Right lobe of liver (tissue), 6 donors: ENCODE measurements around the gene TRIP10. TPM values are rescaled to one million over a fixed set of nuclear protein-coding genes. Genes with fewer than 3 reads are reported as not detected.

ENCODE experiments used
- ATAC-seq, 4 donors: fragments of 200-7000 bp; cut with Tn5 transposase; one replicate each; pipeline ENCODE4 v1.9.1; 2020; ENCODE audit warnings: mild to moderate bottlenecking in 4 of 4, moderate library complexity in 4 of 4
- DNase-seq, 3 donors: peaks; one replicate each; pipeline ENCODE4 v3.0.0-alpha.2; 2020
- H3K27ac ChIP-seq, 3 donors: fragments of 200-600 bp; one replicate each; pipeline ENCODE4 v1.8.0; 2022
- H3K27me3 ChIP-seq, 2 donors: fragments of 200-600 bp; one replicate each; pipeline ENCODE4 v1.8.0; 2022
- H3K36me3 ChIP-seq, 4 donors: fragments of 200-600 bp; sonication (generic) in 1 of 4; one replicate each; pipeline versions ENCODE4 v1.5.1 to v1.8.0; 2017 to 2022; ENCODE audit warnings: control low read depth in 1 of 4
- H3K4me1 ChIP-seq, 4 donors: fragments of 200-600 bp; sonication (generic) in 1 of 4; one replicate each; pipeline versions ENCODE4 v1.5.1 to v1.8.0; 2017 to 2022; ENCODE audit warnings: control low read depth in 1 of 4
- H3K4me3 ChIP-seq, 3 donors: fragments of 200-600 bp; one replicate each; pipeline ENCODE4 v1.8.0; 2022
- H3K9me3 ChIP-seq, 4 donors: fragments of 200-600 bp; sonication (generic) in 1 of 4; one replicate each; pipeline versions ENCODE4 v1.5.1 to v1.8.0; 2017 to 2022; ENCODE audit warnings: control low read depth in 1 of 4
- CTCF ChIP-seq, 4 donors: fragments of 200-600 bp in 3 of 4; fragments of 450-650 bp in 1 of 4; IDR thresholded peaks; one replicate each; pipeline versions ENCODE4 v1.5.1 to v1.8.0; 2016 to 2022; ENCODE audit warnings: antibody characterized with exemption in 4 of 4, mild to moderate bottlenecking in 2 of 4
- POLR2A ChIP-seq: fragments of 450-650 bp; IDR thresholded peaks from one replicate; pipeline ENCODE4 v1.6.1; 2017; ENCODE audit warnings: antibody characterized with exemption, mild to moderate bottlenecking
- WGBS: methylation state at CpG from one replicate; pipeline ENCODE4 v1.1.6; 2018; ENCODE audit warnings: low coverage, low lambda C conversion rate; ENCODE audit not compliant: insufficient coverage; ENCODE audit errors: missing lambda C conversion rate; 5-methylcytosine and 5-hydroxymethylcytosine counted together
- intact Hi-C, 2 donors: fragments of 100-400 bp; cut with DNase I; formaldehyde crosslinking; loops; one replicate each; pipeline versions ENCODE4 v1.11.2 to v1.14.1; 2022
- total RNA-seq, 6 experiments: library from RNA; depleted of rRNA in 2 of 6; stranded (reverse); fragments of >200 nt in 2 of 6; fragmentation: NEBNext Ultra II Directional in 3 of 6; extraction: Animal tissue kit (Norgen Biotek cat#: 25700) in 3 of 6; gene quantifications; one replicate each; pipeline versions ENCODE4 v1.1.0 to v1.2.4, GENCODE V29; 2016 to 2023
- donor health status: DM: no; HTN: yes; CAD: no.
- donor health status: DM: no; HTN: no; CAD: no.
- donor health status: DM: no; HTN: no; CAD: no.
- donor health status: DM: no; HTN: yes; CAD: no.
- donor health status: DM: no; HTN: yes; CAD: no.

Gene TRIP10
- total RNA-seq, 6 experiments from 2014 or later: 7.5 to 14.9 (median 9.3) TPM

- 10% methylated on average over 6 of the region's 34 CpGs for WGBS
- no peak for TF ChIP-seq POLR2A
- no peak for TF ChIP-seq CTCF (IDR thresholded peaks at IDR 0.05)
- ATAC-seq (no peak), DNase-seq (peak in 2 of 3 donors; percentile 66 to 75)
- intact Hi-C loops: loop anchor here (10.0 kb wide), 2 partner anchors 115 to 125 kb away; no protein-coding TSS in a partner anchor
- peaks cover 0 to 9% (median 0%) of the 10 kb centered on the region in 4 donors for H3K36me3 ChIP-seq
- H3K9me3 ChIP-seq: no peaks in the 10 kb centered on the region
- peaks cover 4 to 34% (median 20%) of the 10 kb centered on the region in 4 donors for H3K4me1 ChIP-seq
- peak overlapping the region; percentile 72 to 78 (median 72) for H3K4me3 ChIP-seq
- H3K27ac ChIP-seq: peak overlapping the region; percentile 65 to 71 (median 67)
- no peaks in the 10 kb centered on the region for H3K27me3 ChIP-seq
Measured at GRCh38 chr19:6739883-6740588, 556 bp downstream of the TRIP10 start.

GRCh38 chr19:6740589-6741343 lies 1.3 kb downstream of the TRIP10 start:
- ATAC-seq (no peak), DNase-seq (peak in 1 of 3 donors; percentile 66)
- WGBS: 60% methylated on average over 2 of the region's 46 CpGs
- Histone ChIP-seq H3K36me3 (peaks cover 0 to 5% (median 0%) of the 10 kb centered on the region in 4 donors), H3K9me3 (no peaks in the 10 kb centered on the region), H3K4me1 (peaks cover 4 to 36% (median 16%) of the 10 kb centered on the region in 4 donors), H3K4me3 (peak overlapping the region; percentile 72 to 78 (median 72)), H3K27ac (peak overlapping the region in 2 of 3 donors; percentile 65 to 71), H3K27me3 (no peaks in the 10 kb centered on the region)
- intact Hi-C loops: loop anchor here in 1 of 2 donors (10.0 kb wide), 1 partner anchor 114 kb away; no protein-coding TSS in a partner anchor
- TF ChIP-seq CTCF (IDR thresholded peaks at IDR 0.05) (no peak), POLR2A (no peak)

GRCh38 chr19:6743066-6743465 lies 3.6 kb downstream of the TRIP10 start:
- Histone ChIP-seq H3K36me3 (peaks cover 0 to 21% (median 0%) of the 10 kb centered on the region in 4 donors), H3K4me3 (no peak overlapping the region), H3K4me1 (peaks cover 2 to 31% (median 12%) of the 10 kb centered on the region in 4 donors), H3K9me3 (no peaks in the 10 kb centered on the region), H3K27ac (no peak overlapping the region), H3K27me3 (no peaks in the 10 kb centered on the region)
- WGBS: no CpG with 5 or more reads among the region's 7 CpGs
- ATAC-seq: no peak
- TF ChIP-seq CTCF (IDR thresholded peaks at IDR 0.05): no peak
- no peak for TF ChIP-seq POLR2A
- intact Hi-C loops: loop anchor here in 1 of 2 donors (10.0 kb wide), 1 partner anchor 112 kb away; no protein-coding TSS in a partner anchor
- no peak for DNase-seq

- TF ChIP-seq CTCF (IDR thresholded peaks at IDR 0.05): no peak
- no peak for TF ChIP-seq POLR2A
- DNase-seq (no peak), ATAC-seq (no peak)
- 79% methylated on average over 7 of the region's 15 CpGs for WGBS
- H3K4me1 ChIP-seq: peaks cover 0 to 24% (median 5%) of the 10 kb centered on the region in 4 donors
- no peaks in the 10 kb centered on the region for H3K9me3 ChIP-seq
- H3K36me3 ChIP-seq: peaks cover 0 to 26% (median 0%) of the 10 kb centered on the region in 4 donors
- H3K4me3 ChIP-seq: no peak overlapping the region
- intact Hi-C loops: loop anchor here in 1 of 2 donors (10.0 kb wide), 1 partner anchor 111 kb away; no protein-coding TSS in a partner anchor
- H3K27ac ChIP-seq: no peak overlapping the region
- no peaks in the 10 kb centered on the region for H3K27me3 ChIP-seq
Measured at GRCh38 chr19:6743714-6744380, 4.4 kb downstream of the TRIP10 start.
